OCI-LY7 (cell line): ENCODE results near the gene CARHSP1. TPM values are rescaled to one million over a fixed set of nuclear protein-coding genes. Genes with fewer than 3 reads are reported as not detected.

Source experiments
- BruUV-seq: library from RNA; stranded (reverse); fragments of 400-500 nt; replicated peaks from 2 replicates; lab custom pipeline; 2021; lab: Mats Ljungman, UMichigan
- CTCF ChIA-PET: fragments of 300-600 bp; sonication (Branson Sonifier 250); formaldehyde crosslinking; loops from one replicate; lab custom pipeline; 2022; ENCODE audit warnings: antibody characterized with exemption; ENCODE audit not compliant: unreplicated experiment; lab: Charles Lee
- POLR2A ChIA-PET: fragments of 300-600 bp; sonication (Branson Sonifier 250); formaldehyde crosslinking; loops from one replicate; lab custom pipeline; 2022; ENCODE audit warnings: antibody characterized with exemption; lab: Charles Lee
- DNase-seq: peaks from one replicate; pipeline ENCODE4 v3.0.0-alpha.2; 2015; ENCODE audit warnings: low spot score
- H2AFZ ChIP-seq: fragments of 200-600 bp; sonication (generic), shearing (Covaris generic); 2 replicates; pipeline ENCODE4 v1.6.1; 2014; ENCODE audit warnings: mild to moderate bottlenecking, antibody characterized with exemption, low read length, moderate library complexity
- H3K27ac ChIP-seq: fragments of 200-600 bp; sonication (generic); 2 replicates; pipeline ENCODE4 v1.5.1; 2014; ENCODE audit warnings: mixed run types, low read depth, mild to moderate bottlenecking, moderate library complexity, low read length, inconsistent platforms; ENCODE audit not compliant: poor library complexity, severe bottlenecking
- H3K36me3 ChIP-seq: fragments of 200-600 bp; sonication (generic); 2 replicates; pipeline ENCODE4 v1.6.1; 2014; ENCODE audit warnings: mild to moderate bottlenecking, antibody characterized with exemption, low read length, moderate library complexity, mixed read lengths; ENCODE audit not compliant: insufficient read depth
- H3K4me1 ChIP-seq: fragments of 200-600 bp; sonication (generic); 2 replicates; pipeline ENCODE4 v1.5.1; 2014; ENCODE audit warnings: mild to moderate bottlenecking, low read length; ENCODE audit not compliant: insufficient read depth, poor library complexity, severe bottlenecking
- H3K4me2 ChIP-seq: fragments of 200-600 bp; sonication (generic); 2 replicates; pipeline ENCODE4 v1.6.1; 2014; ENCODE audit warnings: mild to moderate bottlenecking, low read length
- H3K4me3 ChIP-seq: fragments of 200-600 bp; sonication (generic); 2 replicates; pipeline ENCODE4 v1.5.1; 2014; ENCODE audit warnings: mild to moderate bottlenecking, low read depth, low read length; ENCODE audit not compliant: poor library complexity, severe bottlenecking
- H3K79me2 ChIP-seq: fragments of 200-600 bp; sonication (generic); 2 replicates; pipeline ENCODE4 v1.6.1; 2016; ENCODE audit warnings: low read depth, mild to moderate bottlenecking, low read length, moderate library complexity, mixed read lengths; ENCODE audit not compliant: insufficient read depth
- H3K9me2 ChIP-seq: fragments of 200-600 bp; sonication (generic); 2 replicates; pipeline ENCODE4 v1.6.1; 2016; ENCODE audit warnings: mild to moderate bottlenecking, low read length, mixed read lengths; ENCODE audit not compliant: insufficient read depth
- H3K9me3 ChIP-seq: fragments of 200-600 bp; sonication (generic); 2 replicates; pipeline ENCODE4 v1.6.1; 2014; ENCODE audit warnings: mild to moderate bottlenecking, mixed run types, low read length, mixed read lengths
- H4K20me1 ChIP-seq: fragments of 200-600 bp; sonication (generic); 2 replicates; pipeline ENCODE4 v1.6.1; 2014; ENCODE audit warnings: mild to moderate bottlenecking, antibody characterized with exemption, low read length, moderate library complexity, mixed read lengths; ENCODE audit not compliant: insufficient read depth
- CTCF ChIP-seq: fragments of 200-600 bp; sonication (generic); conservative IDR thresholded peaks from 2 replicates; pipeline ENCODE4 v1.5.1; 2014; ENCODE audit warnings: mild to moderate bottlenecking, antibody characterized with exemption, low read length, moderate library complexity, mixed read lengths
- EZH2phosphoT487 ChIP-seq: fragments of 200-600 bp; sonication (generic); IDR thresholded peaks from 2 replicates; pipeline ENCODE4 v1.6.1; 2018; ENCODE audit warnings: low read depth, borderline replicate concordance, mild to moderate bottlenecking, mixed run types, antibody characterized with exemption, low read length, moderate library complexity, mixed read lengths
- intact Hi-C: fragments of 100-400 bp; cut with micrococcal nuclease; formaldehyde crosslinking; loops from one replicate; pipeline ENCODE4 v1.10.0; 2022; ENCODE audit not compliant: unreplicated experiment
- total RNA-seq, 2 experiments: library from RNA; depleted of rRNA in 1 of 2; stranded (reverse); fragments of >200 nt in 1 of 2; shearing (Covaris generic) in 1 of 2; gene quantifications; 2 replicates each; pipeline ENCODE4 v1.2.3, GENCODE V29; 2014 to 2022

The CARHSP1 gene
- total RNA-seq, 2 experiments from 2014 or later, result 156 to 241 TPM

- Histone ChIP-seq H3K4me3 (no peak overlapping the region), H2AFZ (no peak overlapping the region), H3K4me2 (no peak overlapping the region), H3K36me3 (peaks cover 85% of the 10 kb centered on the region), H3K79me2 (no peaks in the 10 kb centered on the region), H3K9me2 (no peaks in the 10 kb centered on the region), H3K27ac (no peak overlapping the region), H3K9me3 (no peaks in the 10 kb centered on the region), H3K4me1 (no peaks in the 10 kb centered on the region), H4K20me1 (no peaks in the 10 kb centered on the region)
- POLR2A ChIA-PET, result no interaction called here
- DNase-seq, result no peak
- CTCF ChIA-PET, result interaction anchor here (0.6 kb wide), 1 partner anchor 96 kb away, joined by 3 read pairs; no protein-coding TSS in a partner anchor
- intact Hi-C loops, result no loop called here
- no TSS peak for BruUV-seq
- no peak for TF ChIP-seq CTCF
- TF ChIP-seq EZH2phosphoT487, result no peak
These were observed 40.1 kb upstream of the CARHSP1 start for GRCh38 chr16:8908810-8909468.

GRCh38 chr16:8907096-8907495 lies 38.3 kb upstream of the CARHSP1 start:
- H3K4me1 ChIP-seq, result no peaks in the 10 kb centered on the region
- H3K27ac ChIP-seq, result no peak overlapping the region
- H3K4me2 ChIP-seq, result no peak overlapping the region
- H3K79me2 ChIP-seq, result no peaks in the 10 kb centered on the region
- ChIA-PET POLR2A (no interaction called here), CTCF (no interaction called here)
- no peak overlapping the region for H2AFZ ChIP-seq
- no peak for DNase-seq
- peaks cover 90% of the 10 kb centered on the region for H3K36me3 ChIP-seq
- no peaks in the 10 kb centered on the region for H3K9me3 ChIP-seq
- intact Hi-C loops, result no loop called here
- H4K20me1 ChIP-seq, result no peaks in the 10 kb centered on the region
- H3K9me2 ChIP-seq, result no peaks in the 10 kb centered on the region
- no peak for TF ChIP-seq EZH2phosphoT487
- no peak for TF ChIP-seq CTCF
- BruUV-seq, result no TSS peak
- H3K4me3 ChIP-seq, result no peak overlapping the region
